CMK (cell line): Measurements from ENCODE around the gene PGF.
A peak's percentile ranks its signal among the peaks of the same experiment; 100 is the strongest.
"Not testable (repeated sequence)": the region's sequence is repeated elsewhere in the genome, so short reads cannot be mapped to it uniquely, and the experiment has no call there.

ENCODE experiments used
- DNase-seq: peaks from one replicate; pipeline ENCODE4 v3.0.0-alpha.2; 2010; ENCODE audit warnings: low read depth

PGF gene

DNA sequence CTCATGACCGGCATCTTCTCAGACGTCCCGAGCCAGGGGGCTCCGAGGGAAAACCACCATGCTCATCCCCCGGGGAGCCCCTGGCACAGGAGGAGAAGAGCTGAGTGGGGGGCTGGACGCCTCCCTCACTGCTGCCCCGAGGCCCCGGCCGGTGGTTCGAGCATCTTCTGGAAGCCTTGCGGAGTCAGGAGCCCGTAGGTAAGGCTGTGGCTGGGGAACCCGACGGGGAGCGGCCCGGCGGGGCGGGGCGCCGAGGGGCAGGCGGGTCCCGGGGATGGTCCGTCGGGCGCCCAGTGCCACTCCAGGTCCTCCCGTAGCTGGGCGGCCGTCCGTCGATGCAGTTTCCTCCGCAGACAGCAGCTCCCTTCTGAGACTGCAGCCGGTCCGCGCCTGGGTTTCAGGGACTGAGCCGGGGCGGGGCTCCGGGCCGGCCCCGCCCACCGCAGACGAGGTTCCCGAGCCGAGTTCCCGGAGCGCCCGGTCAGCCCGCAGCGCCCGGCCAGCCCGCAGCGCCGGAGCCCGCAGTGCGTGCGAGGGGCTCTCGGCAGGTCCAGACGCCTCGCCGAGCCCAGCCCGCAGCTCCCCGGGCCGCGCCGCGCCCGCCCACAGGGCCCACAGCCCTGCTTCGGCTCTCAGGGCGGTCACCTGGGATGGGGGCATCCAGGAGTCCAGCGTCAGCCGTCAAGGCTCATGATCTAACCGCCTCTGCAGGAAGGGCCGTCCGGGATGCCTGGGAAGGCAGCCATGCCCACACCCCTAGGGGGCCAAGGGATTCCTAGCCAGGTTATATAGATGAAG, at the start of gene PGF:
PGF (minus strand) TSS at position 369 of the 798 bp plus-strand sequence; CDS start at position 14, 355 bp downstream.
- no peak for DNase-seq

DNA sequence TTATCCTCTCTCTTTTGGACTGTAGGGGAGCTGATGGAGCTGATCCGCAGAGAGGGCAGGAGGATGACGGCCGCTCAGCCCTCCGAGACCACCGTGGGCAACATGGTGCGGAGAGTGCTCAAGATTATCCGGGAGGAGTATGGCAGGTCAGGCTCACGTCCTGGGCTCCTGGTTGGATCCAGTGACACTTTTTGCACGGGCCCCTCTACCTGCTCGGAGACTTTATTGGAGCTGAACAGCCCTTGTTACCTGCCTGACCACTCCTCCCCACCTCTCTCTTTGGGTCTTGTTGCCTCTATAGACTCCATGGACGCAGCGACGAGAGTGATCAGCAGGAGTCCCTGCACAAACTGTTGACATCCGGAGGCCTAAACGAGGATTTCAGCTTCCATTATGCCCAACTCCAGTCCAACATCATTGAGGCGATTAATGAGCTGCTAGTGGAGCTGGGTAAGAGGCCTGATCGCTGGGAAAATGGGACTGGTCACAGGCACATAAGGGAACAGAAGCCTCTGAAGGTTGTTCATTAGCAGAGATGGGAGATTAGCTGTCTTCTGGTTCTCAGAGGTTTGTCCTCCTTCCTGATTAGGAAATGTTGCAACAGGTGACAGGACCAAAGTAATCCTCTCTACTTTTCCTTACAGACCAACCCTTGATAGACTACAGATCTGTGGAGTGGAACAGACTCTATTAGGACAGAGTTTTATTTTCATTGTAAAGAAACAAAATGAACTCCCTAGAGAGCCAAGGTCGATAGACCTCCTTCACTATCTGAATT, 48.0 kb upstream of the PGF start:
- no peak for DNase-seq

- peak; percentile 92 for DNase-seq
These were observed 47.2 kb upstream of the PGF start, which contains the start of gene EIF2B2 for GRCh38 chr14:75002392-75003249. EIF2B2 (plus strand) TSS chr14:75002921; CDS start chr14:75002991, 70 bp downstream.

DNA sequence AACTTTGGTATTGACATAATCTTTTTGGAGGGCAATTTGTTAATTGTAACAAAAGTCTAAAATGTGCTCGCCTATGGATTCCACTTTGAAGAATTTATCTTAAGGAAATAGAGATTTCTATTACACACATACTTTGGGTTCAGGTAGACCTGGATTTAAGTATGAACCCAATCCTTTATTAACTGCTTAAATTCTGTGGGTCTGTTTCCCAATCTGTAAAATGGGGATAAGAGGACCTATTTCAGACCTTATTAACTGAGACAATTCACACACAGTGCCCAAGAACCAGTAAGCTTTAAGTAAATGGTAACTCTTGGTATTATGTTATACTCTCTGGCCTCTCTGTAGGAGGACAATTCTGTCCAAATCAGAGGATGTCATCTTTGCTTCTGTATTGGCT, 46.5 kb upstream of the PGF start:
- DNase-seq: no peak

GRCh38 chr14:75001261-75001660, 45.9 kb upstream of the PGF start:
- DNase-seq: no peak

DNA sequence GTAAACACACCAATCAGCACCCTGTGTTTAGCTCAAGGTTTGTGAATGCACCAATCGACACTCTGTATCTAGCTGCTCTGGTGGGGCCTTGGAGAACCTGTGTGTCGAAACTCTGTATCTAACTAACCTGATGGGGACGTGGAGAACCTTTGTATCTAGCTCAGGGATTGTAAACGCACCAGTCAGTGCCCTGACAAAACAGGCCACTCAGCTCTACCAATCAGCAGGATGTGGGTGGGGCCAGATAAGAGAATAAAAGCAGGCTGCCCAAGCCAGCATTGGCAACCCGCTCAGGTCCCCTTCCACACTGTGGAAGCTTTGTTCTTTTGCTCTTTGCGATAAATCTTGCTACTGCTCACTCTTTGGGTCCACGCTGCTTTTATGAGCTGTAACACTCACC, 40.4 kb upstream of the PGF start:
- DNase-seq: not testable (repeated sequence)

DNA sequence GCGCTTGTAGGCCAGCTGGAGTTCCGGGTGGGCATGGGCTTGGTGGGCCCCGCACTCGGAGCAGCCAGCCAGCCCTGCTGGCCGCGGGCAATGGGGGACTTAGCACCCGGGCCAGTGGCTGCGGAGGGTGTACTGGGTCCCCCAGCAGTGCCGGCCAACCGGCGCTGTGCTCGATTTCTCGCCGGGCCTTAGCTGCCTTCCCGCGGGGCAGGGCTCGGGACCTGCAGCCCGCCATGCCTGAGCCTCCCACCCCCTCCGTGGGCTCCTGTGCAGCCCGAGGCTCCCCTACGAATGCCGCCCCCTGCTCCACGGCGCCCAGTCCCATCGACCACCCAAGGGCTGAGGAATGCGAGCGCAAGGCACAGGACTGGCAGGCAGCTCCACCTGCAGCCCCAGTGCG, 38.8 kb upstream of the PGF start:
- DNase-seq: not testable (repeated sequence)

DNA sequence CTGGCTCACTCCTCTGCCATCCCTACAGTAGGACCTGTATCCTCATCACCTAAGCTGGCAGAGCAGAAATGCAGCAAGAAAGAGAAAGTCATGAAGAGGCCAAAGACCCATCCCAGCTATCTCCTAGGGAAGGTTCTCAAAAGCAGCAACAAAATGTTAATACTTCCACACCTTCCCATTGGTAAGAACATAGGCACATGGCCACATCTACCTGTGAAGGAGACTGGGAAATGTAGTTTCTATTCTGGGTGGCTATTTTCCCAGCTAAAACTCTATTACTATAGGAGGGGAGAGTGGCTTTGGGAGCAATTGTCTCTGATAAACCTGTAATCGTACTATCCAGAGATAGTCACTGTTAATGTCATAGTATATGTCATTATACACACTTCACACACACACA, 33.6 kb upstream of the PGF start:
- DNase-seq: no peak

GRCh38 chr14:74988131-74988530, 32.7 kb upstream of the PGF start:
- no peak for DNase-seq

GRCh38 chr14:74985806-74986205, 30.4 kb upstream of the PGF start:
- no peak for DNase-seq

DNA sequence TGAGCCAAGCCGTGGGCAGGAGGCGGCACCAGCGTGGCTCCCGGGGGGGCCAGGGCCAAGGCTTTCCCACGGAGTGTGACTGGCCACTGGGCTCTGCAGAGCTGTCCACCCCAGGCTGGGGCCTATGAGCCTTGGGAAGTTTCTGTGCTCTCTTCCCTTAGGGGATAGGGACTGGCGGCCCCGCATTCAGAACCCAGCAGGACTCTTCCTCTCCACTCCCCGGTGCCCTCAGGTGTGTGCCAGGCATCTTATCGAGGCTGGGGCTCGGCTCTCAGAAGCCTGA, 29.6 kb upstream of the PGF start:
- no peak for DNase-seq

DNA sequence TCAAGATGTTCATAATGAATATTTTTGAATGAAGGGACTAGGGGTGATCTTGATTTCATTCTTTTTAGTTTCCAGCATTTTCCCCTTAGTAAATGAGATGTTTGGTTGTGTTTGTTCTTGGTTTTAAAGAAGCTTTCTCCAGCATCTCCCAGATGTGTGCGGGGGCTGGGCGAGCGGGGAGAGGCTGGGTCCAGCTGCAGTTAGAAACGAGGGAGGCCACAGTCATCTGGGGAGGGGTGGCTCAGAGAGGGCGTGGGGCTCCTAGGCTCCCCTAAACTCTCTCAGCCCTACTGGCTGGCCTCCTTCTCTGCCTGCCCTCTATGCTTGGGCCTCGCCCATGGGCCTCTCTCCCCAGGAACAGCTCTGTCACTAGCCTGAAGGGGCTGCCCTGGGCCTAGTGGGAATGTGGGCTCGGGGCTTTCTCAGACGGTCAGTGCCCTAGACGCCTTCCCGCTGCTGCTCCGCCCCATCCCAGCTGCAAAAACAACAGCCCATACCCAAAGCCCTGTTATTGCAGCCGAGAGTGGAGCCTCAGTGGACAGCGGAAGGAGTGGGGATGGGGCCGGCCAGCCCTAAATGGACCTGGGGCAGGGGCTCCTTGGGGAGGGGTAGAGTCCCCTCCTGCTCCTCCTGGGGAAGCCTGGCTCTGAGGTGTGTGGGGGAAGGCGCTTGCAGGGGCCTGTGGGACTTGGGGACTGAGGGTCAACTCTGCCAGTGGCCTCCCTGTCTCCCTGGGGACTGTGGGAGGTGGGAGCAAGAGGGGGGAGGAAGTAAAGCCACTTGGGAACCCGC, 29.0 kb upstream of the PGF start:
- no peak for DNase-seq

DNA sequence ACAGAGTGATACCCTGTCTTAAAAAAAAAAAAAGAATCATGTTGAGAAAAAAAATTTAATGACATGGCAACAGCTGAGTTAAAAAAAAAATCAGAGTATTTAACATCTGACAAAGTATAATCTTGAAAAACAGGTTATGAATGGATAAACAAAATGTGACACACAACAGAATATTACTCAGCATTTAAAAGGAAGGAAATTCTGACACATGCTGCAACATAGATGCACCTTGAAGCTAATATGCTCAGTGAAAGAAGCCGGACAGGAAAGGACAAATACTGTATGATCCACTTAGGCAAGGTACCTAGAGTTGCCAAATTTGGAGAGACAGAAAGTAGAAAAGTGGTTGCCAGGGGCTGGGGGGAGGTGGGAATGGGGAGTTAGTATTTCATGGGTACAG, 27.9 kb upstream of the PGF start:
- no peak for DNase-seq

DNA sequence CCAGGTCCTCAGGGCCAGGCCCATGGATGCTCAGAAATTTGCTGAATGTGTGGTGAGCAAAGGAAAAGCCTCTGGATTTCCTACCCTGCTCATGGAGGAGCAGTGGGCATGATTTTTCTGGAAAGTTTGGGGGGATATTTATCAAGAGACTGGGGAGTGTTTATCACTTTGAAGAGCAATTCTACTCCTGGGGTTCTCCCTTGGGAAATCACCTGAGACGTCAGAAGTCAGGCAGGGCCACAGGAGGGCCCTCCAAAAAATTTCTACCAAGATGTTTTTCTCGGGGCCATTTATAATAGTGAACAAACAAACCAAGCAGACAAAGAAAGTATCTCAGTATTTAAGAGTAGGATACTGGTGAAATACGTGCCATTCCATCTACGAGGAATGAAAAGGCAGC, 27.3 kb upstream of the PGF start:
- no peak for DNase-seq

DNA sequence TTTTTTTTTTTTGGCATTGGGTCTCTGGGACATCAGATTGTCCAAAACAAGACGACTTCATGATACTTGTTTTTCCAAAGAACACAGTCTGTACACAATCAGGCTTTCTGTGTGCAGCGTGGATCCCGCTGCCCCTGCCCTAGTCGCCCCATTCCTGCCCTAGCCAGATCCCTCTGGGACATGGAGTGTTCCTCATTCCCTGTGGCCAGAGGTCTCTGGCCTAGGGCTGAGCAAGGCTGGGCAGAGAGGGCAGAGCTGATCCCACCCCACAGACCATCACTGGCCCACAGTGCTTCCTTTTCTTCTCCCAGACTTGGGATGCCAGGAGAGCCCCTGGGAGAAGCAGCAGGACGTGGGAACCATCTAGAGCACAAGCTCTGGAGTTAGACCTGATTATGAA, 26.4 kb upstream of the PGF start:
- DNase-seq: no peak

GRCh38 chr14:74981462-74981782, 26.0 kb upstream of the PGF start:
- no peak for DNase-seq

- DNase-seq: no peak
These were observed 25.5 kb upstream of the PGF start for GRCh38 chr14:74980731-74981461.

- no peak for DNase-seq
These were observed 25.0 kb upstream of the PGF start for GRCh38 chr14:74980398-74980730.

DNA sequence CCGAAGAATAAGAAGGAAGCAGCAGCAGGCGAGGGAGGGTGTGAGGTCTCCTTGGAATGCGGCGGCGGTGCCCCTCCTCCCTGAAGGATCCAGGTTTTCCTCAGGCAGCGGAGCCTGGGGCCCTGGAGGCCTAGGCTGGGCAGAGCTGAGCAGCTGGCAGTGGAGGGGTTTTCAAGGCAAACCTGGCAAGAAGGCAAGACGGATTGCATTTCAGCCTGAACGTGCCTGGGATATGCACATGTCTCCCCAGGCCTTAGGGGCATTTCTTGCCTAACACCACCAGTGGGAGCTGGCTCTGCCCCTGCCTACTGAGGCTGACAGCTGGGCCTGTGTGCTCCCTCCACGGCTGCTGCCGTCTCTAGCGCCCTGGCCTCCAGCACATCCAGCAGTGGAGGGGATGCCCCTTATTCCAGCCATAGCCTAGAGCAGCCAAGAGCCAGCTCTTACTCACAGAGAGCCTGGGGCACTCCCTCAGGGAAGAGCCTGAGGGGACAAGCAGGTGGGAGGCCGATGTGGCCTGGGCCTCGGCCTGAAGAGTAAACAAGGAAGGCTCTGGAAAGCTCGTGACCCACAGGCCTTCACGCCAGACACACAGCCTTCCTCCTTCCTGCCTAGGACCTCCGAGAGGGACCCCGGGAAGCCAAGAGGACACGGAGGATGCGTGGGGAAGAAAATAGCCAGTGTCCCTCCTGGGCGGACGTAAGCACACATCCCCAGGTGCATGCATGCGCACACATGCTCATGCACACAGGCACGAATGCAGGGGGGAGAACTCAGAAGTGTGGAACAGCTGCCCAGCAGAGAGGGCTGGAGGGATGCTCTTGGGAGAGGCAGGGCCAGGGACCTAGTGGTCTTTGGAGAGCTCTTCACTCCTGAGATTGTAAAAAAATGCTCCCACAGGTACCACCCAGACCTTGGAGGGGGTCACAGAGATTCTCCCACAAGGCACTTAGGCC, 24.3 kb upstream of the PGF start:
- DNase-seq: no peak

DNA sequence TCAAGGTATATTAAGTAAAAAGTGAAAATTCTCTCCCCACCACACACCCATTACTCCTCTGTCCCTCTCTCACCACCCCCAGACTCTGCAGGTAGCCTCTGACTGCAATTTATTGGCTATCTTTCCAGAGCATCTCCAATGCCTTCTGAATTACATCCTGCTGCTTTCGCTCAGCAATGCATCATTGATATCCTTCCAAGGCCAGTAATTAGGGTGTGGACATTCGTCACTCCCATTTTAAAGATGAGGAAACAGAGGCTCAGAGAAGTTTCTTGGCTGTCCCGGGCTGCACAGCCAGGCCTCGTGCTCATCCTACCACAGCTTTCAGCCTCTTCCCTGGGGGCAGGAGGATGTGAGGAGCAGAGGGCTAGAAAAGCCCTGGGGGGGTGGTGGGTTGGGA, 23.6 kb upstream of the PGF start:
- DNase-seq: no peak
